Mucosa of rectum (tissue), 2 donors: Measurements from ENCODE around the gene PTGER1.
"Not testable (repeated sequence)": the region's sequence is repeated elsewhere in the genome, so short reads cannot be mapped to it uniquely, and the experiment has no call there.

ENCODE experiments used
- H3K27ac ChIP-seq, 2 donors: one replicate each; pipeline ENCODE4 v1.7.0; 2013; ENCODE audit warnings: inconsistent platforms in 2 of 2, low read depth in 2 of 2, low read length in 2 of 2
- H3K27me3 ChIP-seq, 2 donors: one replicate each; pipeline ENCODE4 v1.7.0; 2013; ENCODE audit warnings: low read length in 2 of 2; ENCODE audit not compliant: control insufficient read depth in 2 of 2, insufficient read depth in 2 of 2
- H3K36me3 ChIP-seq, 2 donors: one replicate each; pipeline ENCODE4 v1.7.0; 2013; ENCODE audit warnings: low read length in 2 of 2; ENCODE audit not compliant: control insufficient read depth in 2 of 2, insufficient read depth in 2 of 2
- H3K4me1 ChIP-seq, 2 donors: one replicate each; pipeline ENCODE4 v1.7.0; 2013; ENCODE audit warnings: low read length in 2 of 2, mild to moderate bottlenecking in 1 of 2; ENCODE audit not compliant: control insufficient read depth in 2 of 2, insufficient read depth in 2 of 2
- H3K4me3 ChIP-seq, 2 donors: one replicate each; pipeline ENCODE4 v1.7.0; 2013; ENCODE audit warnings: low read length in 2 of 2
- H3K9ac ChIP-seq, 2 donors: one replicate each; pipeline ENCODE4 v1.7.0; 2013; ENCODE audit warnings: low read length in 2 of 2, low read depth in 1 of 2, mild to moderate bottlenecking in 1 of 2
- H3K9me3 ChIP-seq, 2 donors: one replicate each; pipeline ENCODE4 v1.7.0; 2013; ENCODE audit warnings: low read length in 2 of 2; ENCODE audit not compliant: control insufficient read depth in 2 of 2
- donor health status: healthy.
- donor health status: Normal muscosa, but diverticular disease.

PTGER1 gene

DNA sequence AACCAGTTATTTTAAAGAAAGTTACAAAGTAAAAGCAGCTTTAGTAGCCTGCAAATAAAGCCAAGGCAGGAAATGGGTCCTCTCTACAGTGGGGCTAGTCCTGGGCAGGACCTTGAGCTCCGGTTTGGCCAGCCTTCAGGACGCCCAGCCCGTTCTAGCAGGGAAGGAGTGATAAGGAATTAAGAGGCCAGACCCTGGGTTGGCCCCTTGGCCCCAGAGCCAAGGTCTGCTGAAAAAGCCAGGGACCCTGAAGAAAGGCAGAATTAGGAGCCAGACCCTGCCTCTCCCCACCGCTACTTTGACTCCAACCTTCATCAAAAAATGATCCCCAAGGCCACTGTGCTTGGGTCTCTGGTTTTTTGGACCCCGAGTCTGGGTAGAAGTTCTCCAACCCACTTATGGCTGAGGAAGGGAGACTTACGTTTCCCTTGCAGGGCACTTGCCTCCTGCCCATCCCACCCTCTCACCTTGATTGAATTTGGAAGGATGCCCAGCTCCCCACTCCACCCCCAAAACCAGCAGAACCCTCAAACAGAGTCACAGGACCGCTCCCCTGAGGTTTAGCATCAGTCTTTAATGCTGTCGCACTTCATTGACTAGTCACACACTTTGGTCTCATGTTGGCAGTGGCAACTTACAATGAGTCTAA lies 39.2 kb upstream of the PTGER1 start:
- Histone ChIP-seq H3K27me3 (no peaks in the 10 kb centered on the region), H3K9me3 (no peaks in the 10 kb centered on the region), H3K4me3 (no peak overlapping the region), H3K27ac (no peak overlapping the region), H3K4me1 (peaks cover 26 to 31% of the 10 kb centered on the region in 2 donors), H3K9ac (no peak overlapping the region), H3K36me3 (peaks cover 22 to 31% of the 10 kb centered on the region in 2 donors)

DNA sequence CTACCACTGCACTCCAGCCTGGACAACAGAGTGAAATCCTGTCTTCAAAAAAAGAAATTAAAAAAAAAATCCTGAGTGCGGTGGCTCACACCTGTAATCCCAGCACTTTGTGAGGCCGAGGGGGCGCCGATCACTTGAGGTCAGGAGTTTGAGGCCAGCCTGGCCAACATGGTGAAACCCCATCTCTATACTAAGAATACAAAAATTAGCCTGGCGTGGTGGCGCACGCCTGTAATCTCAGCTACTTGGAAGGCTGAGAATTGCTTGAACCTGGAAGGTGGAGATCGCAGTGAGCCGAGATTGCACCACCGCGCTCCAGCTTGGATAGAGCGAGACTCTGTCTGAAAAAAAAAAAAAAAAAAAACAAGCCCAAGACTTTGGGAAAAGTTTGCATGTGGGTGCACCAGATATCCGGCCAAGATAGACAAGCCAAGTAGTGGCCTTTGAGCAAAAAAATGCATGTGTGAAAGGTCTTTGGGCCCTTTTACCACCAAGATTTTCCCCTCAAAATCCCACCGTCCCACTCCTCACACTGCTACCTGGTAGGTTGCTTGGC lies 37.3 kb upstream of the PTGER1 start:
- peaks cover 22 to 28% of the 10 kb centered on the region in 2 donors for H3K4me1 ChIP-seq
- H3K27ac ChIP-seq: no peak overlapping the region
- no peak overlapping the region for H3K9ac ChIP-seq
- H3K27me3 ChIP-seq: no peaks in the 10 kb centered on the region
- H3K9me3 ChIP-seq: no peaks in the 10 kb centered on the region
- peaks cover 22 to 31% of the 10 kb centered on the region in 2 donors for H3K36me3 ChIP-seq
- H3K4me3 ChIP-seq: no peak overlapping the region

DNA sequence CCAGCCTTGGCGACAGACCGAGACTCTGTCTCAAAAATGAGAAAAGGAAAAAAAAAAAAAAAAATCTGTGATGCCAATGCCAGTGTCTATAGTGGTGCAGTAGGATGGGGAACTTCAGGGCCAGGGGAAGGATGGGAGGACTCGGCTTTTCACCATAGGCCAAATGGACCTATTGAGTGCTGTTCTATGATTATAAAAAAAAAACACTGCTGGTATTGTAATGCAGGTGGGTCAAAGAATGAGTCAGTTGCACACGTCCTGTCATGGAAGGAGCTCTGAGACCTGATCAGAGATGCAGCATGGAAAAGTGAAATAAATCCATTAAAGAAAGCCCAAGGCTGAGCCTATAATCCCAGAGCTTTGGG lies 36.1 kb upstream of the PTGER1 start:
- H3K27me3 ChIP-seq: no peaks in the 10 kb centered on the region

DNA sequence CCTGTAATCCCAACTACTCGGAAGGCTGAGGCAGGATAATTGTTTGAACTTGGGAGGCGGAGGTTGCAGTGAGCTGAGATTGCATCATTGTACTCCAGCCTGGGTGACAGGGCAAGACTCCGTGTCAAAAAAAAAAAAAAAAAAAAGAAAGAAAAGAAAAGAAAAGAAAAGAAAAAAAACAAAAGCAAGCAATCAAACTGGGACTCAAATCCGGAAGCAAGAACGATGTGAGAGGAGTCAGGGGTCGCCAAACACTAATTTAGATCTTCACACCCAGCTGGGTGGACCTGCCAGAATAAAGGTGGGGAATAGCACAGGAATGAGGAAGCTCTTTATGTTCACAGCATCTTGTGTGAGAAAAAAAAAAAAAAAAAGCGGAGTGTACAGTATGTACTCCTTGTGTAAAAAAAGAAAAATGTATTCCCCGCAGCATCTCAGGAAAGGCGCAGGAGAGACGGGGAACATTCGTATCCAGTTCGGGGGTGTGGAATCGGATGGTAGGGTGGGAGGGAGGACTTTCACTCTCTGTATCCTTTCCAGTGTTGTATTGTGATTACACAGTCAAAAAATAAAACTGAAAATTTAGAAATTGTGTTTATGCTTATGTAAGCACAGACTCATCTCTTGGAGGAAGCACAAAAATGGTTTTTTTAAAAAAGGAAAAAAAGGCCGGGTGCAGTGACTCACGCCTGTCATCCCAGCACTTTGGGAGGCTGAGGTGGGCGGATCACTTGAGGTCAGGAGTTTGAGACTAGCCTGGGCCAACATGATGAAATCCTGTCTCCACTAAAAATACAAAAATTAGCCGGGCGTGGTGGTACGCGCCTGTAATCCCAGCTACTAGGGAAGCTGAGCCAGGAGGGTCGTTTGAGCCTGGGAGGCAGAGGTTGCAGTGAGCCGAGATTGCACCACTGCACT lies 35.4 kb upstream of the PTGER1 start:
- Histone ChIP-seq H3K4me1 (peaks cover 18 to 27% of the 10 kb centered on the region in 2 donors), H3K36me3 (peaks cover 14 to 20% of the 10 kb centered on the region in 2 donors), H3K27ac (peak overlapping the region in 1 of 2 donors; percentile 49), H3K9ac (no peak overlapping the region), H3K4me3 (peak overlapping the region in 1 of 2 donors; percentile 22), H3K27me3 (no peaks in the 10 kb centered on the region), H3K9me3 (no peaks in the 10 kb centered on the region)

More for the DNA sequence above, 36.1 kb upstream of the PTGER1 start:
- H3K4me1 ChIP-seq: peaks cover 16 to 27% of the 10 kb centered on the region in 2 donors
- peak overlapping the region in 1 of 2 donors; percentile 49 for H3K27ac ChIP-seq
- no peak overlapping the region for H3K4me3 ChIP-seq
- H3K9me3 ChIP-seq: no peaks in the 10 kb centered on the region
- H3K9ac ChIP-seq: no peak overlapping the region
- peaks cover 20 to 26% of the 10 kb centered on the region in 2 donors for H3K36me3 ChIP-seq

DNA sequence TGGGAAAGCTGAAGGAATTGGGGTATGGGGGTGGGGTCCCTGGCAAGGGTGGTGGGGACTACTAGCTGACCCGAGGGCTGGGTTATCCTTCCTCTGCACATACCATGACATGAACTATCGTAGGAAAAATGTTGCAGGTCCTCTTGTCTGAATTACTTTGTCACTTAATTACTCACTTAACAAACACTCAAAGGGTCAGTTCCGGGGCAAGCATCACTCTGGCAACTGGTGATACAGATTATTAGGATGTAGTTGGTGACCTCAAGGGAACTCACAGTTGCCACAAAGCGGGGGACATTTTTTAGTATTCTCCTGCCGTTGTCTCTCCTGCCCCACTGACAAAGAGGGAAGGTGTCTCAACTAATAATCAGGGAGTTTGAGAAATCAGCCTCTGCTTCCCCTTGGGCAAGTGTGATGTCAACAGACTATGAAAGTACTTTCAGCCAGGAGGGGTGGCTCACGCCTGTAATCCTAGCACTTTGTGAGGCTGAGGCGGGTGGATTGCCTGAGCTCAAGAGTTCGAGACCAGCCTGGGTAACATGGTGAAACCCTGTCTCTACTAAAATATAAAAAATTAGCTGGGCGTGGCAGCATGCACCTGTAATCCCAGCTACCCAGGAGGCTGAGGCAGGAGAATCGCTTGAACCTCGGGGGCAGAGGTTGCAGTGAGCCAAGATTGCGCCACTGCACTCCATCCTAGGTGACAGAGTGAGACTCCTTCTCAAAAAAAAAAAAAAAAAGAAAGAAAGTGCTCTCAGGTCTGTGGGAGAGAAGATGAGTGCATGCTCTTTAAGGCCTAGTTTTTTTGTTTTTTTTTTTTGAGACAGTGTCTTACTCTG lies 32.8 kb upstream of the PTGER1 start:
- Histone ChIP-seq H3K27me3 (no peaks in the 10 kb centered on the region), H3K4me1 (peaks cover 18 to 29% of the 10 kb centered on the region in 2 donors)

DNA sequence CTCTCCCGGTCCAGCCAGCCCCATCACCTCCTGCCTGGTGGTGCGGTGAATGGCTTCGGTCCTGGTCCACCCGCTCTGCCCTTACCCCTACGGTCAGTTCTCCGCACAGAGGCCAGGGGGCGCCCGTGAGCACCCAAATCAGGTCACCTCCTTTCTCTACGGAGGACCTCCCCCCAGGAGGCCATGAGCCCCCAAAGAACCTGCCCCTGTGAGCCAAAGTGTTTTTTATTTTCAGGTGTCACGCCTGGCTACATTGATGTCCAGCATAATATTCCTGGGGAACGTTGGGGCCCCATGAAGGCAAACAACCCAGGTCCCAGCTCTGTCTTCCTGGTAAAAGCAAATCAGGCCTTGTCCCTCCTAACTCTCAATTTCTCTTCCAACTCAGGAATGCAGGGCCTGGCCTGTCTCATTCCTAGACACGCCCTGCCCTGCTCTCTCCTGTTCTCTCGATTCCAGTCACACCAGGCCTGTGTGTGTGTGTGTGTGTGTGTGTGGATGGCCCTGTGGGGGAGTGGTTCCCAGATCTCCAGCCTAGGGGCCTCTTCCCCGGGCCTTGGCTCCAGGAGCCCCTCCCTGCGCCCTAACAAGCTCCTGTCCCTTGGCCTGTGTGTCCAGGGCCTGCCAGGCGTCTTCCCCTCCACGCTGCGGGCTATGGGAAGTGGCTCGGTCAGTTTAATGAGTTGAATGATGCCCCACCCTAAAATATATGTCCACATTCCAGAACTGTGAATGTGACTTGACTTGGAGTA lies 30.5 kb upstream of the PTGER1 start:
- H3K4me1 ChIP-seq: peaks cover 17 to 26% of the 10 kb centered on the region in 2 donors
- peak overlapping the region; percentile 87 to 92 for H3K27ac ChIP-seq
- no peaks in the 10 kb centered on the region for H3K27me3 ChIP-seq
- no peaks in the 10 kb centered on the region for H3K36me3 ChIP-seq
- peak overlapping the region; percentile 57 to 60 for H3K9ac ChIP-seq
- H3K9me3 ChIP-seq: no peaks in the 10 kb centered on the region
- H3K4me3 ChIP-seq: peak overlapping the region in 1 of 2 donors; percentile 13

More for the DNA sequence above, 32.8 kb upstream of the PTGER1 start:
- Histone ChIP-seq H3K9ac (no peak overlapping the region), H3K36me3 (no peaks in the 10 kb centered on the region), H3K4me3 (no peak overlapping the region), H3K27ac (no peak overlapping the region), H3K9me3 (no peaks in the 10 kb centered on the region)

DNA sequence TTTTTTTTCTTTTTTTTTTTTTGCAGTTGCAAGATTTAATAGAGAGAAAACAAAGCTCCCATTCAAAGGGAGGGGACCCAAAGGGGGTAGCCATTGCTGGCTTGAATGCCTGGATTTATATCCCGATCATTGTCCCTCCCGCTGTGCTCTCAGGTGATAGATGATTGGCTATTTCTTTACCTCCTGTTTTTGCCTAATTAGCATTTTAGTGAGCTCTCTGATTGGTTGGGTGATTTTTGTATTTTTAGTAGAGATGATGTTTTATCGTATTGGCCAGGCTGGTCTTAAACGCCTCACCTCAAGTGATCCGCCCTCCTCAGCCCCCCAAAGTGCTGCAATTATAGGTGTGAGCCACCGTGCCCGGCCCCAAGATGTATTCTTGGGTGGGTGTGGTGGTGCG lies 29.4 kb upstream of the PTGER1 start:
- H3K9me3 ChIP-seq: not testable (repeated sequence)
- peaks cover 16 to 26% of the 10 kb centered on the region in 2 donors for H3K4me1 ChIP-seq

DNA sequence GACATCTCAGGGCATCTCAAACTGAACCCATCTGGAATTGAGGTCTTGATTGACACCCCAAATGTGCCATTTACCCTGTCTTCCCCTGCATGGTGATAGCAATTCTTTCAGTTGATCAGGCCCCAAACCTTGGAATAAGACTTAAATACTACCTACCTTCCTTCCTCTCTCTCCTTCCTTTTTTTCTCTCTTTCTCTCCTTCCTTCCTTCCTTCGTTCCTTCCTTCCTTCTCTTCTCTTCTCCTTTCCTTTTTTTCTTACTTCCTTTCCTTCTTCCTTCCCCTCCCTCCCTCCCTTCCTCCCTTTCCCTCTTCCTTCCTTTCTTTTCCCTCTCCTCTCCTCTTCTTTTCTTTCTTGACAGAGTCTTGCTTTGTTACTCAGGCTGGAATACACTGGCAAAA lies 28.1 kb upstream of the PTGER1 start:
- Histone ChIP-seq H3K9me3 (no peaks in the 10 kb centered on the region), H3K36me3 (no peaks in the 10 kb centered on the region), H3K27me3 (no peaks in the 10 kb centered on the region), H3K4me3 (no peak overlapping the region), H3K9ac (no peak overlapping the region), H3K27ac (no peak overlapping the region), H3K4me1 (peaks cover 16 to 26% of the 10 kb centered on the region in 2 donors)

More for the DNA sequence above, 29.4 kb upstream of the PTGER1 start:
- H3K9ac ChIP-seq, H3K4me3 ChIP-seq, H3K27me3 ChIP-seq, H3K36me3 ChIP-seq: not testable (repeated sequence)
- H3K27ac ChIP-seq: peak overlapping the region in 1 of 2 donors; percentile 92
